Muscle of leg (tissue), 9 donors: ENCODE results near the gene LRRC73. TPM values are rescaled to one million over a fixed set of nuclear protein-coding genes. Genes with fewer than 3 reads are reported as not detected.

ENCODE experiments used
- polyA plus RNA-seq, 8 donors: library from polyadenylated mRNA; unstranded; fragments of 120-200 nt; gene quantifications; one replicate each; pipeline versions ENCODE4 v1.2.1 to v1.2.3, GENCODE V29; 2013; ENCODE audit warnings: inconsistent platforms in 1 of 8, low replicate concordance in 1 of 8; ENCODE audit not compliant: insufficient read length in 8 of 8, insufficient read depth in 1 of 8
- total RNA-seq: library from RNA; stranded (reverse); fragments of 120-200 nt; gene quantifications from one replicate; pipeline ENCODE4 v1.2.4, GENCODE V29; 2013

LRRC73 gene
- total and polyA plus RNA-seq, 9 donors = 0.11 to 0.27 (median 0.16) TPM

Other genes with a start within 250 kb of the LRRC73 start
- not detected for gene SLC22A7, start 212.1 kb downstream of the LRRC73 start, total RNA-seq
- under 1 TPM in 2 of 8 donors, not detected in 6; 0.13 to 0.53 TPM for gene SLC22A7, start 212.1 kb downstream of the LRRC73 start, polyA plus RNA-seq
- 1.1 TPM for gene CRIP3, start 201.5 kb downstream of the LRRC73 start, total RNA-seq
- 1 to 10 TPM in 6 of 8 donors, under 1 TPM in 2; 0.64 to 2.6 (median 1.5) TPM for gene CRIP3, start 201.5 kb downstream of the LRRC73 start, polyA plus RNA-seq
- gene ZNF318, start 140.7 kb downstream of the LRRC73 start, total RNA-seq = 9.4 TPM
- gene ZNF318, start 140.7 kb downstream of the LRRC73 start, polyA plus RNA-seq = 10 to 100 TPM; 12.2 to 17.3 (median 13.0) TPM
- gene ABCC10, start 82.8 kb downstream of the LRRC73 start, total RNA-seq = 10.7 TPM
- gene ABCC10, start 82.8 kb downstream of the LRRC73 start, polyA plus RNA-seq = 10 to 100 TPM; 13.1 to 22.0 (median 14.9) TPM
- gene DLK2, start 54.8 kb downstream of the LRRC73 start, total RNA-seq = 2.0 TPM
- 1 to 10 TPM; 1.7 to 3.5 (median 2.4) TPM for gene DLK2, start 54.8 kb downstream of the LRRC73 start, polyA plus RNA-seq
- 15.9 TPM for gene TJAP1, start 32.8 kb downstream of the LRRC73 start, total RNA-seq
- gene TJAP1, start 32.8 kb downstream of the LRRC73 start, polyA plus RNA-seq = 10 to 100 TPM; 19.4 to 31.4 (median 25.9) TPM
- 59.5 TPM for gene YIPF3, start 6.6 kb upstream of the LRRC73 start, total RNA-seq
- 10 to 100 TPM; 80.7 to 98.0 (median 91.2) TPM for gene YIPF3, start 6.6 kb upstream of the LRRC73 start, polyA plus RNA-seq
- 21.1 TPM for gene POLR1C, start 6.7 kb upstream of the LRRC73 start, total RNA-seq
- gene POLR1C, start 6.7 kb upstream of the LRRC73 start, polyA plus RNA-seq = 10 to 100 TPM; 16.7 to 22.2 (median 19.2) TPM
- gene XPO5, start 65.7 kb upstream of the LRRC73 start, total RNA-seq = 17.2 TPM
- gene XPO5, start 65.7 kb upstream of the LRRC73 start, polyA plus RNA-seq = 10 to 100 TPM; 21.5 to 38.2 (median 25.5) TPM
- gene POLH, start 65.8 kb upstream of the LRRC73 start, total RNA-seq = 8.2 TPM
- gene POLH, start 65.8 kb upstream of the LRRC73 start, polyA plus RNA-seq = 10 to 100 TPM in 7 of 8 donors, 1 to 10 TPM in 1; 8.1 to 15.3 (median 12.0) TPM
- gene GTPBP2, start 118.9 kb upstream of the LRRC73 start, total RNA-seq = 33.5 TPM
- 10 to 100 TPM; 31.2 to 44.8 (median 37.7) TPM for gene GTPBP2, start 118.9 kb upstream of the LRRC73 start, polyA plus RNA-seq
- 23.6 TPM for gene MAD2L1BP, start 125.5 kb upstream of the LRRC73 start, total RNA-seq
- 10 to 100 TPM; 17.4 to 21.7 (median 19.3) TPM for gene MAD2L1BP, start 125.5 kb upstream of the LRRC73 start, polyA plus RNA-seq
- 0.49 TPM for gene RSPH9, start 134.7 kb upstream of the LRRC73 start, total RNA-seq
- gene RSPH9, start 134.7 kb upstream of the LRRC73 start, polyA plus RNA-seq = 1 to 10 TPM in 1 of 8 donors, under 1 TPM in 7; 0.41 to 1.1 (median 0.79) TPM
- 43.5 TPM for gene MRPS18A, start 177.4 kb upstream of the LRRC73 start, total RNA-seq
- 10 to 100 TPM; 28.4 to 43.7 (median 32.0) TPM for gene MRPS18A, start 177.4 kb upstream of the LRRC73 start, polyA plus RNA-seq